GM10266 (cell line): ENCODE results near the gene MTUS2.

Experiments
- DNase-seq: peaks from one replicate; pipeline ENCODE4 v3.0.0; 2012; ENCODE audit errors: extremely low spot score
- CTCF ChIP-seq: IDR thresholded peaks from 2 replicates; pipeline ENCODE4 v1.5.1; 2012; ENCODE audit warnings: mild to moderate bottlenecking, low read depth; ENCODE audit not compliant: control insufficient read depth, insufficient read depth; ENCODE audit errors: missing control alignments

MTUS2 gene

GRCh38 chr13:29508130-29508875 is 688.2 kb downstream of the MTUS2 start:
- peak; percentile 88 for DNase-seq

GRCh38 chr13:29508876-29509252 is 688.7 kb downstream of the MTUS2 start:
- DNase-seq = no peak
- TF ChIP-seq CTCF = no peak

More at GRCh38 chr13:29508130-29508875, 688.2 kb downstream of the MTUS2 start:
- peak; percentile 98 for TF ChIP-seq CTCF

- no peak for DNase-seq
- no peak for TF ChIP-seq CTCF
Measured at GRCh38 chr13:29509999-29510589, 690.0 kb downstream of the MTUS2 start.

- TF ChIP-seq CTCF = no peak
- DNase-seq = no peak
Measured at GRCh38 chr13:29510651-29511084, 690.5 kb downstream of the MTUS2 start.

GRCh38 chr13:29511106-29511796 is 691.1 kb downstream of the MTUS2 start:
- no peak for TF ChIP-seq CTCF
- no peak for DNase-seq

- no peak for TF ChIP-seq CTCF
- DNase-seq = no peak
Measured at GRCh38 chr13:29511980-29512379, 691.8 kb downstream of the MTUS2 start.
